PC-9 (cell line): ENCODE data around the gene NARF.

Experiments
- CTCF ChIP-seq: fragments of 200-600 bp; sonication (generic); conservative IDR thresholded peaks from 2 replicates; pipeline ENCODE4 v1.6.1; 2017; ENCODE audit warnings: mixed run types, antibody characterized with exemption, mild to moderate bottlenecking, moderate library complexity
- EZH2 ChIP-seq: fragments of 200-600 bp; sonication (generic); IDR thresholded peaks from 2 replicates; pipeline ENCODE4 v1.8.0; 2017; ENCODE audit warnings: antibody characterized with exemption, low read depth

- TF ChIP-seq EZH2 (no peak), CTCF (no peak)
Observed at GRCh38 chr17:82470065-82470464, 11.5 kb downstream of the NARF start.
